HCT116 (cell line): Measurements from ENCODE around the gene PELO. TPM values are rescaled to one million over a fixed set of nuclear protein-coding genes. Genes with fewer than 3 reads are reported as not detected.

Source experiments
- ATAC-seq: fragments of 200-7000 bp; cut with Tn5 transposase; 2 replicates; pipeline ENCODE4 v1.9.1; 2020; ENCODE audit warnings: mild to moderate bottlenecking, moderate library complexity
- BruUV-seq: library from RNA; stranded (reverse); fragments of 400-500 nt; replicated peaks from 2 replicates; lab custom pipeline; 2021; lab: Mats Ljungman, UMichigan
- CTCF ChIA-PET: fragments of 300-600 bp; sonication (Branson Sonifier 250); formaldehyde crosslinking; loops from one replicate; lab custom pipeline; 2021; ENCODE audit warnings: antibody characterized with exemption; lab: Charles Lee
- POLR2A ChIA-PET: fragments of 300-600, 350-600 bp; sonication (Branson Sonifier 250); formaldehyde crosslinking; loops from one replicate; lab custom pipeline; 2021; ENCODE audit warnings: antibody characterized with exemption; lab: Charles Lee
- RAD21 ChIA-PET, 2 experiments: fragments of 300-600 bp; sonication (Branson Sonifier 250); formaldehyde crosslinking; loops; one replicate each; lab custom pipeline; 2023; ENCODE audit warnings: low total read pairs in 2 of 2; ENCODE audit not compliant: uncharacterized antibody in 2 of 2, unreplicated experiment in 2 of 2, low non-redundant PET in 1 of 2; lab: Charles Lee
- DNase-seq: peaks from one replicate; pipeline ENCODE4 v3.0.0-alpha.2; 2010; ENCODE audit warnings: low read depth, low spot score
- H2AFZ ChIP-seq: fragments of 200-600 bp; shearing (Covaris generic), sonication (generic); 2 replicates; pipeline ENCODE4 v1.6.1; 2017; ENCODE audit warnings: low read depth, mixed run types, mixed read lengths, antibody characterized with exemption, low read length; ENCODE audit not compliant: poor library complexity, severe bottlenecking
- H3K27ac ChIP-seq: 2 replicates; pipeline ENCODE4 v1.5.1; 2012; ENCODE audit warnings: low read depth, low read length
- H3K27me3 ChIP-seq: fragments of 200-600 bp; sonication (generic); 2 replicates; pipeline ENCODE4 v1.6.1; 2016; ENCODE audit warnings: mixed run types, low read length, mixed read lengths; ENCODE audit not compliant: insufficient read depth
- H3K36me3 ChIP-seq, 2 experiments: fragments of 200-500 bp in 1 of 2; fragments of 200-600 bp in 1 of 2; sonication (Bioruptor generic) in 1 of 2; sonication (generic) in 1 of 2; 2 replicates each; pipeline versions ENCODE4 v1.5.1 to v1.6.1; 2014 to 2016; ENCODE audit warnings: low read length in 2 of 2, inconsistent platforms in 1 of 2, mixed read lengths in 1 of 2, mixed run types in 1 of 2; ENCODE audit not compliant: insufficient read depth in 2 of 2, control insufficient read depth in 1 of 2
- H3K4me1 ChIP-seq, 2 experiments: fragments of 200-600 bp in 1 of 2; sonication (generic) in 1 of 2; 2 replicates each; pipeline versions ENCODE4 v1.5.1 to v1.6.1; 2012 to 2017; ENCODE audit warnings: low read length in 2 of 2, inconsistent platforms in 1 of 2, mild to moderate bottlenecking in 1 of 2, mixed read lengths in 1 of 2, mixed run types in 1 of 2, moderate library complexity in 1 of 2; ENCODE audit not compliant: insufficient read depth in 2 of 2, control insufficient read depth in 1 of 2
- H3K4me2 ChIP-seq: fragments of 200-600 bp; sonication (generic); 2 replicates; pipeline ENCODE4 v1.6.1; 2017; ENCODE audit warnings: mixed run types, low read length, mixed read lengths
- H3K4me3 ChIP-seq, 2 experiments: fragments of 200-600 bp in 1 of 2; sonication (generic) in 1 of 2; replicated peaks in 1 of 2; 2 replicates each; pipeline ENCODE4 v1.5.1; 2011 to 2016; ENCODE audit warnings: low read length in 2 of 2, control low read depth in 1 of 2, low read depth in 1 of 2, mild to moderate bottlenecking in 1 of 2, mixed read lengths in 1 of 2, mixed run types in 1 of 2
- H3K79me2 ChIP-seq: fragments of 200-600 bp; sonication (generic); 2 replicates; pipeline ENCODE4 v1.6.1; 2017; ENCODE audit warnings: mild to moderate bottlenecking, mixed run types, low read length, moderate library complexity, mixed read lengths; ENCODE audit not compliant: insufficient read depth
- H3K9ac ChIP-seq: fragments of 200-600 bp; sonication (generic); 2 replicates; pipeline ENCODE4 v1.6.1; 2016; ENCODE audit warnings: low read length, mixed read lengths
- H3K9me2 ChIP-seq: fragments of 200-600 bp; sonication (generic), shearing (Covaris generic); 2 replicates; pipeline ENCODE4 v1.6.1; 2017; ENCODE audit warnings: mixed run types, mild to moderate bottlenecking, moderate library complexity; ENCODE audit not compliant: insufficient read depth
- H3K9me3 ChIP-seq, 2 experiments: fragments of 200-500 bp in 1 of 2; fragments of 200-600 bp in 1 of 2; sonication (Bioruptor generic) in 1 of 2; sonication (generic) in 1 of 2; 2 replicates each; pipeline ENCODE4 v1.6.1; 2014 to 2017; ENCODE audit warnings: low read length in 2 of 2, mixed read lengths in 2 of 2, inconsistent platforms in 1 of 2, low read depth in 1 of 2, mild to moderate bottlenecking in 1 of 2, mixed run types in 1 of 2, moderate library complexity in 1 of 2; ENCODE audit not compliant: control insufficient read depth in 1 of 2, insufficient read depth in 1 of 2
- H4K20me1 ChIP-seq: fragments of 200-600 bp; sonication (generic), shearing (Covaris generic); 2 replicates; pipeline ENCODE4 v1.6.1; 2017; ENCODE audit warnings: mixed run types, mild to moderate bottlenecking, moderate library complexity; ENCODE audit not compliant: insufficient read depth
- ATF3 ChIP-seq: IDR thresholded peaks from 2 replicates; pipeline ENCODE4 v1.6.1; 2012
- CBX3 ChIP-seq: IDR thresholded peaks from 2 replicates; pipeline ENCODE4 v1.6.1; 2012; ENCODE audit warnings: low read depth
- CTCF ChIP-seq, 3 experiments: fragments of 200-600 bp in 1 of 3; sonication (generic) in 1 of 3; IDR thresholded peaks in 2 of 3; conservative IDR thresholded peaks in 1 of 3; 2 replicates each; pipeline ENCODE4 v1.5.1; 2012 to 2017; ENCODE audit warnings: low read depth in 2 of 3, low read length in 2 of 3, antibody characterized with exemption in 1 of 3, borderline replicate concordance in 1 of 3, control low read depth in 1 of 3, mild to moderate bottlenecking in 1 of 3, mixed read lengths in 1 of 3, mixed run types in 1 of 3, moderate library complexity in 1 of 3; ENCODE audit not compliant: insufficient read depth in 1 of 3
- EGR1 ChIP-seq: IDR thresholded peaks from 2 replicates; pipeline ENCODE4 v1.6.1; 2012; ENCODE audit warnings: low read depth
- FOSL1 ChIP-seq: IDR thresholded peaks from 2 replicates; pipeline ENCODE4 v1.6.1; 2012; ENCODE audit warnings: low read depth
- JUND ChIP-seq: IDR thresholded peaks from 2 replicates; pipeline ENCODE4 v1.6.1; 2012
- MAX ChIP-seq: IDR thresholded peaks from 2 replicates; pipeline ENCODE4 v1.6.1; 2012
- SIN3A ChIP-seq: IDR thresholded peaks from 2 replicates; pipeline ENCODE4 v1.6.1; 2012; ENCODE audit warnings: low read depth
- SP1 ChIP-seq: IDR thresholded peaks from 2 replicates; pipeline ENCODE4 v1.6.1; 2012; ENCODE audit warnings: low read depth
- ZBTB33 ChIP-seq: IDR thresholded peaks from 2 replicates; pipeline ENCODE4 v1.6.1; 2011; ENCODE audit warnings: mild to moderate bottlenecking, low read length, moderate library complexity; ENCODE audit not compliant: insufficient replicate concordance; ENCODE audit errors: extremely low read depth
- intact Hi-C: fragments of 100-400 bp; cut with micrococcal nuclease; formaldehyde crosslinking; loops from 2 replicates; pipeline ENCODE4 v1.10.0; 2022
- total RNA-seq: library from RNA; stranded (reverse); gene quantifications from one replicate; pipeline ENCODE4 v1.2.1, GENCODE V29; 2021; ENCODE audit not compliant: unreplicated experiment

The PELO gene
- total RNA-seq, 1 experiment from 2014 or later, result 16.5 TPM

- Histone ChIP-seq H2AFZ (no peak overlapping the region), H3K36me3 (no peaks in the 10 kb centered on the region), H3K9ac (no peak overlapping the region), H3K27ac (no peak overlapping the region), H3K9me3 (no peaks in the 10 kb centered on the region), H3K4me2 (no peak overlapping the region), H4K20me1 (no peaks in the 10 kb centered on the region), H3K4me3 (no peak overlapping the region), H3K27me3 (0 out of 2 replicates have a peak, but pooled peaks cover 4% of the 10 kb centered on the region), H3K4me1 (no peaks in the 10 kb centered on the region), H3K79me2 (no peaks in the 10 kb centered on the region), H3K9me2 (no peaks in the 10 kb centered on the region)
- DNase-seq, result no peak
- POLR2A ChIA-PET, result no interaction called here
- ATAC-seq, result no peak
- RAD21 ChIA-PET, result no interaction called here
- no peak for TF ChIP-seq SIN3A
- no peak for TF ChIP-seq ATF3
- no peak for TF ChIP-seq SP1
- TF ChIP-seq ZBTB33, result no peak
- TF ChIP-seq JUND, result no peak
- no peak for TF ChIP-seq CTCF (IDR thresholded peaks at IDR 0.05 in 2 of 3, conservative IDR thresholded peaks at IDR 0.05 in 1 of 3; ENCODE audit: borderline replicate concordance in 1 of 3, insufficient read depth in 1 of 3, low read depth in 2 of 3, low read length in 2 of 3)
- TF ChIP-seq CBX3, result no peak
- no peak for TF ChIP-seq EGR1
- no peak for TF ChIP-seq MAX
- TF ChIP-seq FOSL1, result no peak
- intact Hi-C loops, result no loop called here
- no TSS peak for BruUV-seq
- CTCF ChIA-PET, result no interaction called here
Observed at GRCh38 chr5:52754051-52754450, 33.7 kb upstream of the PELO start.
